ENCODE results near the gene PDE4D. TPM values are rescaled to one million over a fixed set of nuclear protein-coding genes. Genes with fewer than 3 reads are reported as not detected.

PDE4D gene
- total and polyA plus RNA-seq, 2 experiments from 2014 or later: 4.3 to 9.7 TPM

GRCh38 chr5:59656351-59657254 lies 236.9 kb downstream of the PDE4D start:
- Histone ChIP-seq H3K27me3 (replicated peaks; ENCODE audit: insufficient read depth) (no peaks in the 10 kb centered on the region), H2AFZ (no peak overlapping the region), H3K9me3 (ENCODE audit: low read depth) (no peaks in the 10 kb centered on the region), H3K4me1 (ENCODE audit: insufficient read depth) (no peaks in the 10 kb centered on the region), H3K4me2 (ENCODE audit: unreplicated experiment) (no peak overlapping the region), H3K27ac (no peak overlapping the region), H3F3A (ENCODE audit: insufficient read depth) (no peaks in the 10 kb centered on the region), H3K9me2 (ENCODE audit: insufficient read depth) (no peaks in the 10 kb centered on the region), H3K9ac (no peak overlapping the region), H3K79me2 (ENCODE audit: insufficient read depth) (no peaks in the 10 kb centered on the region), H4K20me1 (ENCODE audit: insufficient read depth) (no peaks in the 10 kb centered on the region), H3K4me3 (no peak overlapping the region), H3K36me3 (ENCODE audit: low read depth) (no peaks in the 10 kb centered on the region)
- in situ Hi-C loops (cut with MboI): no loop called here
- 74 to 78% methylated on average over 5 of the region's 5 CpGs for WGBS, 2 experiments (ENCODE audit: low coverage in 1 of 2, low lambda C conversion rate in 2 of 2, missing lambda C conversion rate in 2 of 2)
- TF ChIP-seq EZH2 (IDR thresholded peaks at IDR 0.05; ENCODE audit: insufficient read depth, poor library complexity, severe bottlenecking) (no peak), EZH2phosphoT487 (IDR thresholded peaks at IDR 0.05; ENCODE audit: insufficient read depth, low read depth) (no peak)
- no peak for DNase-seq

GRCh38 chr5:59655693-59656309 lies 237.7 kb downstream of the PDE4D start:
- Histone ChIP-seq H3K9ac (no peak overlapping the region), H2AFZ (no peak overlapping the region), H3K9me2 (ENCODE audit: insufficient read depth) (no peaks in the 10 kb centered on the region), H3K36me3 (ENCODE audit: low read depth) (no peaks in the 10 kb centered on the region), H3K9me3 (ENCODE audit: low read depth) (no peaks in the 10 kb centered on the region), H3K79me2 (ENCODE audit: insufficient read depth) (no peaks in the 10 kb centered on the region), H3K27ac (no peak overlapping the region), H4K20me1 (ENCODE audit: insufficient read depth) (no peaks in the 10 kb centered on the region), H3K4me3 (no peak overlapping the region), H3F3A (ENCODE audit: insufficient read depth) (no peaks in the 10 kb centered on the region), H3K4me1 (ENCODE audit: insufficient read depth) (no peaks in the 10 kb centered on the region), H3K27me3 (replicated peaks; ENCODE audit: insufficient read depth) (no peaks in the 10 kb centered on the region), H3K4me2 (ENCODE audit: unreplicated experiment) (no peak overlapping the region)
- no peak for DNase-seq
- 87 to 96% methylated on average over 3 of the region's 3 CpGs for WGBS, 2 experiments (ENCODE audit: low coverage in 1 of 2, low lambda C conversion rate in 2 of 2, missing lambda C conversion rate in 2 of 2)
- TF ChIP-seq EZH2phosphoT487 (IDR thresholded peaks at IDR 0.05; ENCODE audit: insufficient read depth, low read depth) (no peak), EZH2 (IDR thresholded peaks at IDR 0.05; ENCODE audit: insufficient read depth, poor library complexity, severe bottlenecking) (no peak)
- in situ Hi-C loops (cut with MboI): no loop called here

DNA sequence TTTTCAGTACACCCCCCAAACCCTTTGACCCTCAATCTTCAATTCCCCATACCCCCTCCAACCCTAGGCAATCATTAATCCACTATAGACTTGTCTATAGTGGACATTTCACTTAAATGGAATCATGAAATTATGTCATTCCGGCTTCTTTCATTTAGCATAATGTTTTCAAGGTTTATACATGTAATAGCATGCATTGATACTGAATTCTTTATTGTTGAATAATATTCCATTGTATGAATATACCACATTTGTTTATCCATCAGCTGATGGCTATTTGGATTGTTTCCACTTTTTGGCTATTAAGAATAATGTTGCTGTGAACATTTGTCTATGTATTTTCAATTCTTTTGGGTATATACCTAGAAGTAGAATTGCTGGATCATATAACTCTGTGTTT lies 238.8 kb downstream of the PDE4D start:
- no peak overlapping the region for H3K4me3 ChIP-seq
- in situ Hi-C loops (cut with MboI): no loop called here
- no peak for DNase-seq

DNA sequence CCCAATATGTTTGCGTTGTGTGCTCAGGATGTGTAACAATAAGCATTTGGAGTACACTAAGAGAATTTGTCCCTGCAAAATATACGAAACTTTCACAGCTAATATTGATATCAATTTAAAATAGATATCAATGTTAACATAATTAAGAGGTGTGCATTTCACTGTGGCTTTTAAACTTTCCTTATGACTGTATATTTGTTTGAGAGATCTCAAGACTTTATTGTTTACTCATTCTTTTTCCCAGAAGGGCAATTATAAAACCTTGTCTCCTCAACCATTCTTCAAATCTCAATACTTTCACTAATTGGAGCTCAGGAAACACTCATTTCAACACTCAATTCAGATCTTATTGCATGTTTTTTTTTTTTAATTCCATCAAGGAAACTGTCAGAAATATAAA lies 241.1 kb downstream of the PDE4D start:
- H2AFZ ChIP-seq: no peak overlapping the region
- no peak for TF ChIP-seq EZH2phosphoT487 (IDR thresholded peaks at IDR 0.05; ENCODE audit: insufficient read depth, low read depth)
- TF ChIP-seq EZH2 (IDR thresholded peaks at IDR 0.05; ENCODE audit: insufficient read depth, poor library complexity, severe bottlenecking): no peak
- H3F3A ChIP-seq (ENCODE audit: insufficient read depth): no peaks in the 10 kb centered on the region
- no peaks in the 10 kb centered on the region for H4K20me1 ChIP-seq (ENCODE audit: insufficient read depth)
- H3K36me3 ChIP-seq (ENCODE audit: low read depth): no peaks in the 10 kb centered on the region
- in situ Hi-C loops (cut with MboI): no loop called here
- H3K4me2 ChIP-seq (ENCODE audit: unreplicated experiment): no peak overlapping the region
- no peak overlapping the region for H3K9ac ChIP-seq
- H3K9me3 ChIP-seq (ENCODE audit: low read depth): no peaks in the 10 kb centered on the region
- H3K4me3 ChIP-seq: no peak overlapping the region
- H3K27me3 ChIP-seq (replicated peaks; ENCODE audit: insufficient read depth): no peaks in the 10 kb centered on the region
- no peaks in the 10 kb centered on the region for H3K4me1 ChIP-seq (ENCODE audit: insufficient read depth)
- H3K79me2 ChIP-seq (ENCODE audit: insufficient read depth): no peaks in the 10 kb centered on the region
- WGBS, 2 experiments (ENCODE audit: low coverage in 1 of 2, low lambda C conversion rate in 2 of 2, missing lambda C conversion rate in 2 of 2): 95 to 96% methylated on average over 2 of the region's 2 CpGs
- no peak for DNase-seq
- H3K9me2 ChIP-seq (ENCODE audit: insufficient read depth): no peaks in the 10 kb centered on the region
- no peak overlapping the region for H3K27ac ChIP-seq

More for the DNA sequence above, 238.8 kb downstream of the PDE4D start:
- H3K27me3 ChIP-seq (replicated peaks; ENCODE audit: insufficient read depth): no peaks in the 10 kb centered on the region
- H3K9me2 ChIP-seq (ENCODE audit: insufficient read depth): no peaks in the 10 kb centered on the region
- no peak overlapping the region for H3K9ac ChIP-seq
- TF ChIP-seq EZH2 (IDR thresholded peaks at IDR 0.05; ENCODE audit: insufficient read depth, poor library complexity, severe bottlenecking): no peak
- TF ChIP-seq EZH2phosphoT487 (IDR thresholded peaks at IDR 0.05; ENCODE audit: insufficient read depth, low read depth): no peak
- H3K4me2 ChIP-seq (ENCODE audit: unreplicated experiment): no peak overlapping the region
- H3F3A ChIP-seq (ENCODE audit: insufficient read depth): no peaks in the 10 kb centered on the region
- H3K27ac ChIP-seq: no peak overlapping the region
- no peaks in the 10 kb centered on the region for H3K36me3 ChIP-seq (ENCODE audit: low read depth)
- H3K79me2 ChIP-seq (ENCODE audit: insufficient read depth): no peaks in the 10 kb centered on the region
- H2AFZ ChIP-seq: no peak overlapping the region
- 100% methylated on average over 1 of the region's 1 CpG for WGBS, 2 experiments (ENCODE audit: low coverage in 1 of 2, low lambda C conversion rate in 2 of 2, missing lambda C conversion rate in 2 of 2)
- no peaks in the 10 kb centered on the region for H4K20me1 ChIP-seq (ENCODE audit: insufficient read depth)
- H3K9me3 ChIP-seq (ENCODE audit: low read depth): no peaks in the 10 kb centered on the region
- H3K4me1 ChIP-seq (ENCODE audit: insufficient read depth): no peaks in the 10 kb centered on the region

All from GM23248 (cell line).